ENCODE data around the gene SNRNP40.

The SNRNP40 gene

GRCh38 chr1:31296486-31297276, at the start of gene SNRNP40, which contains the start of gene ZCCHC17:
Gene SNRNP40, minus strand, starts transcription at chr1:31296788. Its CDS starts 37 bp downstream, at chr1:31296751.
Gene ZCCHC17, plus strand, starts transcription at chr1:31297032. Its CDS starts 13,067 bp downstream, at chr1:31310099.
- H3K4me3 Mint-ChIP-seq: no peak within 1 kb of the TSS
- H3K4me1 Mint-ChIP-seq: peaks cover 53% of the 10 kb centered on the region
- no peak within 1 kb of the TSS for H3K27ac Mint-ChIP-seq
- peaks cover 18% of the 10 kb centered on the region for H3K36me3 Mint-ChIP-seq
- H3K9me3 Mint-ChIP-seq: no peaks in the 10 kb centered on the region
- no peaks in the 10 kb centered on the region for H3K27me3 Mint-ChIP-seq

- Mint-ChIP-seq H3K9me3 (no peaks in the 10 kb centered on the region), H3K36me3 (peaks cover 16% of the 10 kb centered on the region), H3K4me3 (no peak overlapping the region), H3K27ac (no peak overlapping the region), H3K27me3 (no peaks in the 10 kb centered on the region), H3K4me1 (no peaks in the 10 kb centered on the region)
Observed at GRCh38 chr1:31345635-31346034, 49.0 kb upstream of the SNRNP40 start.

GRCh38 chr1:31344503-31344902, 47.9 kb upstream of the SNRNP40 start:
- peaks cover 19% of the 10 kb centered on the region for H3K36me3 Mint-ChIP-seq
- no peaks in the 10 kb centered on the region for H3K4me1 Mint-ChIP-seq
- H3K27me3 Mint-ChIP-seq: no peaks in the 10 kb centered on the region
- no peak overlapping the region for H3K4me3 Mint-ChIP-seq
- no peak overlapping the region for H3K27ac Mint-ChIP-seq
- H3K9me3 Mint-ChIP-seq: no peaks in the 10 kb centered on the region

- H3K4me3 Mint-ChIP-seq: no peak overlapping the region
- no peaks in the 10 kb centered on the region for H3K9me3 Mint-ChIP-seq
Observed at GRCh38 chr1:31336687-31337467, 40.3 kb upstream of the SNRNP40 start.

GRCh38 chr1:31335007-31335406, 38.4 kb upstream of the SNRNP40 start:
- H3K4me1 Mint-ChIP-seq: no peaks in the 10 kb centered on the region
- no peak overlapping the region for H3K27ac Mint-ChIP-seq
- no peaks in the 10 kb centered on the region for H3K9me3 Mint-ChIP-seq
- H3K27me3 Mint-ChIP-seq: no peaks in the 10 kb centered on the region
- H3K4me3 Mint-ChIP-seq: no peak overlapping the region
- H3K36me3 Mint-ChIP-seq: peaks cover 13% of the 10 kb centered on the region

More at GRCh38 chr1:31336687-31337467, 40.3 kb upstream of the SNRNP40 start:
- no peaks in the 10 kb centered on the region for H3K27me3 Mint-ChIP-seq
- no peak overlapping the region for H3K27ac Mint-ChIP-seq
- H3K36me3 Mint-ChIP-seq: peaks cover 12% of the 10 kb centered on the region
- no peaks in the 10 kb centered on the region for H3K4me1 Mint-ChIP-seq

GRCh38 chr1:31327381-31327780, 30.8 kb upstream of the SNRNP40 start:
- no peak overlapping the region for H3K27ac Mint-ChIP-seq
- no peaks in the 10 kb centered on the region for H3K27me3 Mint-ChIP-seq
- no peak overlapping the region for H3K4me3 Mint-ChIP-seq
- no peaks in the 10 kb centered on the region for H3K4me1 Mint-ChIP-seq
- no peaks in the 10 kb centered on the region for H3K9me3 Mint-ChIP-seq
- H3K36me3 Mint-ChIP-seq: peaks cover 9% of the 10 kb centered on the region

GRCh38 chr1:31326461-31326860, 29.9 kb upstream of the SNRNP40 start:
- H3K36me3 Mint-ChIP-seq: peaks cover 6% of the 10 kb centered on the region
- H3K4me3 Mint-ChIP-seq: no peak overlapping the region
- no peaks in the 10 kb centered on the region for H3K4me1 Mint-ChIP-seq
- H3K27ac Mint-ChIP-seq: no peak overlapping the region
- no peaks in the 10 kb centered on the region for H3K9me3 Mint-ChIP-seq
- no peaks in the 10 kb centered on the region for H3K27me3 Mint-ChIP-seq

GRCh38 chr1:31324992-31325391, 28.4 kb upstream of the SNRNP40 start:
- no peak overlapping the region for H3K27ac Mint-ChIP-seq
- H3K4me1 Mint-ChIP-seq: no peaks in the 10 kb centered on the region
- H3K27me3 Mint-ChIP-seq: no peaks in the 10 kb centered on the region
- H3K4me3 Mint-ChIP-seq: no peak overlapping the region
- no peaks in the 10 kb centered on the region for H3K9me3 Mint-ChIP-seq
- peaks cover 11% of the 10 kb centered on the region for H3K36me3 Mint-ChIP-seq

- no peaks in the 10 kb centered on the region for H3K9me3 Mint-ChIP-seq
- no peaks in the 10 kb centered on the region for H3K27me3 Mint-ChIP-seq
- peaks cover 15% of the 10 kb centered on the region for H3K36me3 Mint-ChIP-seq
- no peaks in the 10 kb centered on the region for H3K4me1 Mint-ChIP-seq
- H3K27ac Mint-ChIP-seq: no peak overlapping the region
- H3K4me3 Mint-ChIP-seq: no peak overlapping the region
Observed at GRCh38 chr1:31324093-31324492, 27.5 kb upstream of the SNRNP40 start.

- Mint-ChIP-seq H3K27me3 (no peaks in the 10 kb centered on the region), H3K4me3 (no peak overlapping the region), H3K27ac (no peak overlapping the region), H3K36me3 (peaks cover 29% of the 10 kb centered on the region), H3K4me1 (no peaks in the 10 kb centered on the region), H3K9me3 (no peaks in the 10 kb centered on the region)
Observed at GRCh38 chr1:31318146-31318545, 21.6 kb upstream of the SNRNP40 start.

GRCh38 chr1:31315902-31316301, 19.3 kb upstream of the SNRNP40 start:
- Mint-ChIP-seq H3K9me3 (no peaks in the 10 kb centered on the region), H3K27me3 (no peaks in the 10 kb centered on the region), H3K36me3 (peaks cover 28% of the 10 kb centered on the region), H3K4me3 (no peak overlapping the region), H3K27ac (no peak overlapping the region), H3K4me1 (no peaks in the 10 kb centered on the region)

- no peak overlapping the region for H3K4me3 Mint-ChIP-seq
- peaks cover 14% of the 10 kb centered on the region for H3K4me1 Mint-ChIP-seq
- H3K27ac Mint-ChIP-seq: no peak overlapping the region
- H3K27me3 Mint-ChIP-seq: no peaks in the 10 kb centered on the region
- H3K36me3 Mint-ChIP-seq: peaks cover 23% of the 10 kb centered on the region
- H3K9me3 Mint-ChIP-seq: no peaks in the 10 kb centered on the region
Observed at GRCh38 chr1:31310198-31310597, 13.6 kb upstream of the SNRNP40 start.

- H3K27me3 Mint-ChIP-seq: no peaks in the 10 kb centered on the region
- H3K36me3 Mint-ChIP-seq: peaks cover 14% of the 10 kb centered on the region
- peaks cover 23% of the 10 kb centered on the region for H3K4me1 Mint-ChIP-seq
- H3K9me3 Mint-ChIP-seq: no peaks in the 10 kb centered on the region
- H3K27ac Mint-ChIP-seq: peak overlapping the region; percentile 35
- H3K4me3 Mint-ChIP-seq: no peak overlapping the region
Observed at GRCh38 chr1:31308036-31308435, 11.4 kb upstream of the SNRNP40 start.

- Mint-ChIP-seq H3K36me3 (peaks cover 13% of the 10 kb centered on the region), H3K9me3 (no peaks in the 10 kb centered on the region), H3K4me1 (peaks cover 29% of the 10 kb centered on the region), H3K4me3 (no peak overlapping the region), H3K27me3 (no peaks in the 10 kb centered on the region), H3K27ac (no peak overlapping the region)
Observed at GRCh38 chr1:31306278-31306677, 9.7 kb upstream of the SNRNP40 start.

GRCh38 chr1:31302709-31303441, 6.3 kb upstream of the SNRNP40 start:
- Mint-ChIP-seq H3K9me3 (no peaks in the 10 kb centered on the region), H3K36me3 (peaks cover 8% of the 10 kb centered on the region), H3K4me3 (no peak overlapping the region), H3K27me3 (no peaks in the 10 kb centered on the region), H3K4me1 (peaks cover 51% of the 10 kb centered on the region), H3K27ac (no peak overlapping the region)

Measured in activated naive CD4-positive, alpha-beta T cell treated with anti-CD3 and anti-CD28 coated beads, Interleukin-2, amount 50 U/mL, for 24 hours (primary cell).